Thyroid gland (tissue), 4 donors: Measurements from ENCODE around the gene DAB1. TPM values are rescaled to one million over a fixed set of nuclear protein-coding genes. Genes with fewer than 3 reads are reported as not detected.

ENCODE experiments used
- DNase-seq, 2 donors: peaks; one replicate each; pipeline ENCODE4 v3.0.0-alpha.2; 2019
- H3K27ac ChIP-seq, 3 donors: fragments of 200-600 bp; sonication (generic); 1 replicate in 2 of 3; 2 replicates in 1 of 3; pipeline ENCODE4 v1.5.1; 2016 to 2019; ENCODE audit warnings: mild to moderate bottlenecking in 1 of 3, moderate library complexity in 1 of 3
- H3K27me3 ChIP-seq: fragments of 200-600 bp; sonication (generic); one replicate; pipeline ENCODE4 v1.5.1; 2019
- H3K36me3 ChIP-seq, 2 donors: fragments of 200-600 bp; sonication (generic); one replicate each; pipeline ENCODE4 v1.5.1; 2016 to 2019
- H3K4me1 ChIP-seq, 2 donors: fragments of 200-600 bp; sonication (generic); one replicate each; pipeline ENCODE4 v1.5.1; 2017 to 2019
- H3K4me3 ChIP-seq, 3 donors: fragments of 200-600 bp; sonication (generic); replicated peaks in 1 of 3; 1 replicate in 2 of 3; 2 replicates in 1 of 3; pipeline ENCODE4 v1.5.1; 2016; ENCODE audit warnings: mild to moderate bottlenecking in 1 of 3
- H3K9me3 ChIP-seq: fragments of 200-600 bp; sonication (generic); one replicate; pipeline ENCODE4 v1.5.1; 2017
- CTCF ChIP-seq, 6 experiments: fragments of 200-600 bp in 3 of 6; fragments of 450-650 bp in 3 of 6; sonication (generic) in 3 of 6; IDR thresholded peaks; one replicate each; pipeline ENCODE4 v1.5.1; 2016 to 2019; ENCODE audit warnings: antibody characterized with exemption in 6 of 6, mild to moderate bottlenecking in 2 of 6, inconsistent platforms in 1 of 6, moderate library complexity in 1 of 6
- POLR2A ChIP-seq, 2 donors: fragments of 450-650 bp; IDR thresholded peaks; one replicate each; pipeline ENCODE4 v1.6.1; 2017; ENCODE audit warnings: antibody characterized with exemption in 2 of 2, mild to moderate bottlenecking in 2 of 2, moderate library complexity in 1 of 2
- WGBS, 2 donors: methylation state at CpG; one replicate each; pipeline ENCODE4 v1.1.5; 2017; 5-methylcytosine and 5-hydroxymethylcytosine counted together
- intact Hi-C: fragments of 100-400 bp; cut with DNase I; formaldehyde crosslinking; loops from one replicate; pipeline ENCODE4 v1.15.1; 2023
- total RNA-seq, 4 donors: library from RNA; depleted of rRNA; stranded (reverse); fragments of >200 nt; gene quantifications; one replicate each; pipeline ENCODE4 v1.2.3, GENCODE V29; 2016

Gene DAB1
- total RNA-seq, 4 donors from 2014 or later = under 0.01 to 0.83 (median 0.21) TPM

- H3K36me3 ChIP-seq = no peaks in the 10 kb centered on the region
- TF ChIP-seq POLR2A (IDR thresholded peaks at IDR 0.05) (no peak), CTCF (IDR thresholded peaks at IDR 0.05) (no peak)
- WGBS, 2 donors = 87 to 96% methylated on average over 1 of the region's 1 CpG
- no peak overlapping the region for H3K27ac ChIP-seq
- no peaks in the 10 kb centered on the region for H3K27me3 ChIP-seq
- H3K9me3 ChIP-seq = no peaks in the 10 kb centered on the region
- H3K4me3 ChIP-seq = no peak overlapping the region
- H3K4me1 ChIP-seq = no peaks in the 10 kb centered on the region
- DNase-seq = no peak
- intact Hi-C loops = no loop called here
These were observed 215.0 kb downstream of the DAB1 start for GRCh38 chr1:57208741-57209302.

- intact Hi-C loops = no loop called here
- H3K4me1 ChIP-seq = peaks cover 4 to 5% of the 10 kb centered on the region in 2 donors
- TF ChIP-seq POLR2A (IDR thresholded peaks at IDR 0.05) (no peak), CTCF (IDR thresholded peaks at IDR 0.05) (no peak)
- no peak overlapping the region for H3K4me3 ChIP-seq
- no peaks in the 10 kb centered on the region for H3K27me3 ChIP-seq
- H3K9me3 ChIP-seq = no peaks in the 10 kb centered on the region
- DNase-seq = no peak
- no peak overlapping the region for H3K27ac ChIP-seq
- no peaks in the 10 kb centered on the region for H3K36me3 ChIP-seq
These were observed 217.8 kb downstream of the DAB1 start for GRCh38 chr1:57206038-57206437.

GRCh38 chr1:57204942-57205787 is 218.7 kb downstream of the DAB1 start:
- H3K27ac ChIP-seq = no peak overlapping the region
- no peaks in the 10 kb centered on the region for H3K9me3 ChIP-seq
- H3K36me3 ChIP-seq = no peaks in the 10 kb centered on the region
- TF ChIP-seq POLR2A (IDR thresholded peaks at IDR 0.05) (no peak), CTCF (IDR thresholded peaks at IDR 0.05) (no peak)
- no peak for DNase-seq
- H3K27me3 ChIP-seq = no peaks in the 10 kb centered on the region
- intact Hi-C loops = no loop called here
- WGBS, 2 donors = 85 to 89% methylated on average over 5 of the region's 5 CpGs
- no peak overlapping the region for H3K4me3 ChIP-seq
- H3K4me1 ChIP-seq = peaks cover 4 to 5% of the 10 kb centered on the region in 2 donors

GRCh38 chr1:57204091-57204490 is 219.8 kb downstream of the DAB1 start:
- Histone ChIP-seq H3K4me1 (peaks cover 5% of the 10 kb centered on the region in 2 donors), H3K27ac (no peak overlapping the region), H3K27me3 (no peaks in the 10 kb centered on the region), H3K9me3 (no peaks in the 10 kb centered on the region), H3K4me3 (no peak overlapping the region), H3K36me3 (no peaks in the 10 kb centered on the region)
- DNase-seq = no peak
- TF ChIP-seq POLR2A (IDR thresholded peaks at IDR 0.05) (no peak), CTCF (IDR thresholded peaks at IDR 0.05) (no peak)
- intact Hi-C loops = no loop called here
- 85 to 91% methylated on average over 3 of the region's 3 CpGs for WGBS, 2 donors

- intact Hi-C loops = no loop called here
- TF ChIP-seq POLR2A (IDR thresholded peaks at IDR 0.05) = no peak
- no peak for TF ChIP-seq CTCF (IDR thresholded peaks at IDR 0.05)
- no peaks in the 10 kb centered on the region for H3K9me3 ChIP-seq
- H3K27ac ChIP-seq = no peak overlapping the region
- no peak overlapping the region for H3K4me3 ChIP-seq
- H3K27me3 ChIP-seq = no peaks in the 10 kb centered on the region
- no peak for DNase-seq
- H3K4me1 ChIP-seq = peaks cover 5 to 9% of the 10 kb centered on the region in 2 donors
- H3K36me3 ChIP-seq = no peaks in the 10 kb centered on the region
- WGBS, 2 donors = 45 to 48% methylated on average over 2 of the region's 2 CpGs
These were observed 221.6 kb downstream of the DAB1 start for GRCh38 chr1:57202241-57202640.
